IPS-NIHi11 (cell line): ENCODE results near the gene UBE2Z.

Experiments used
- DNase-seq: peaks from one replicate; pipeline ENCODE4 v3.0.0; 2012; ENCODE audit warnings: mixed read lengths, low spot score

UBE2Z gene

DNA sequence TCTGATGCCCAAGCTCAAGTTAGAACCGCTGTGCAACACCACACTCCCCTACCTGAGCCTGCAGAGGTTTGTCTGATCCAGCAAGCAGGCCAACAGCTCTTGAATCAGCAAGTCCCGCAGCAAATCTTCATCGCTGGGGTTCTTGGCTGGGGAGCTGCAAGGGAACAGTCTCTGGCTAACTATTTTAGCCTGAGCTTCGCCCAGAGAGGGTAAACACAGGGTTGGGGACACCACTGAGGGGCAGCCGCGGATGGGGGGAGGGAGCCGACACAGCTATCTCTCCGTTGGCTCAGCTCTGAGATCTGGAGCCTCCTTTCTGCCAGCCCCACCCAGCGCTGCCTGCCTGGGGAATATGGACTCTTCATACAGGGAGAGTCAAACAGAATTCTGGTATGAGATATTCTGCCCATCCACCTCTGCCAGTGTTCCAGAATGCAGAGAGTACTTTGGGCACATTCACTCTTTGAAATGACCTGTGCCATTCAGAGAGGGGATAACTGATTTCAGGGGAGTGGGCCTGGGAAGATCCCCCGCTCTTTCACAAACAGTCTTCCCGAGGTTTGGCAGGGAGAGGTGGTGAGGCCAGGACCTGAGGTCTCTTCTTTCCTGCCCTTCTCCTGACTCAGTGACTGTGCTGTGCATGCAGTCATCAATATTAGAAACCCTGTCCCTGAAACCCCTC is 52.8 kb downstream of the UBE2Z start:
- no peak for DNase-seq

DNA sequence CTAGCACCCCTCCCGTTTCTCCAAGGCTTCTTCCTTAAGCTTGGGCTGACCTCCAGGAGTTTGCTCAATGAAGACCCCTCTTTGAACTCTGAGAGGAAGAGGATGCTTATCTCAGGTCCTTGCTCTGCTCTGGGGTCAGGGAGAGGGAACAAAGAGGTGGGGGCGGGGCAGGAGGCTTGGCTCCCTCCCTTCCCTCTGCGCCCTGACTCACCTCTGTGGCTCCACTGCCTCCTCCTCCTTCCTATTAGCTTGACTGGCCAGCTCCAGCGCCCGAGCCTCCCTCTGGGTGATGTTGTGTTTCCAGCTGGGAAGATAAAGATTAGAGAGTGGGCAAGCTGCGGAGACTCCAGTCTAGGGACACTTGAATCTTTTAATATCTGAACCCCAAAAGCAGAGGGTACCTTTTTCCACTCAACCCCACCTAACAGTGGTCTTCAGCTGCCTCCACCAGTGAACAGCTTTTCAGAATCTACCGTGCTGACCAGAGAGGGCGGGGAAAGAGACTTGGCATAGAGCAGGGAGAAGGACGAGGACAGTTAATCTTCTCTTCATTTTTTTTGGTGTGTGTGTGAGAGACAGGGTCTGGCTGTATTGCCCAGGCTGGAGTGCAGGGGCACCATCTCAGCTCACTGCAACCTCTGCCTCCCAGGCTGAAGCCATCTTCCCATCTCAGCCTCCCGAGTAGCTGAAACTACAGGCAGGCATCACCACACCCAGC is 53.5 kb downstream of the UBE2Z start:
- peak; percentile 68 for DNase-seq

DNA sequence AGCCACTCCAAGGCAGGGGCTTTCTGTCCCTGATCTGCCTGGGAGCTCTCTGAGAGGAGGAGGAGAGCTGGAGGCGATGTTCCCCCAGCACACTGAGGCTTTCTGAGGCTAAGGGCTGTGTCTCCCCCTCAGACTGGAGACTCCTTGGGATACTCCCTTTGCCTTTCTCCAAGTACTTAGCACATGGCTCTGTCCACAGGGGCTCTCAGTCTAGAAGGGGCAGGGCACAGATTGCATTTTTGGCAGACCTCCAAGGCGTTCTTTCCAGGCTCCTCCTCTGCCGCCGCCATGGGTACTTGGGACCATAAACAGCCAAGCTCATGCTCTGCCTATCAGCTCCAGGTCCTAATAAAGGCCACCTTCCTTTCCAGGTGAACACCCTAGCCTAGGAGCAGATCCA is 62.0 kb downstream of the UBE2Z start:
- DNase-seq = no peak

GRCh38 chr17:48970865-48971687 is 62.9 kb downstream of the UBE2Z start:
- no peak for DNase-seq

DNA sequence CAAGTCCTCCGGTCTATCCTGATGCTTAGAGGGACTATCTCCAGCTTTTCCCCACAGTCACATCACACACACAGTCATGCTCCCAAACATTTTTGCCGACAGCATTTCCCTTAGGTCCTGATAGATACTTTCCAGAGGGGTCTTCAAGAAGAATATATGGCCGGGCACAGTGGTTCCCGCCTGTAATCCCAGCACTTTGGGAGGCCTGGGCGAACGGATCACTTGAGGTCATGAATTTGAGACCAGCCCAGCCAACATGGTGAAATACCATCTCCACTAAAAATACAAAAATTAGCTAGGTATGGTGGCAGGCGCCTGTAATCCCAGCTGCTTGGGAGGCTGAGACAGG is 64.5 kb downstream of the UBE2Z start:
- DNase-seq = no peak

DNA sequence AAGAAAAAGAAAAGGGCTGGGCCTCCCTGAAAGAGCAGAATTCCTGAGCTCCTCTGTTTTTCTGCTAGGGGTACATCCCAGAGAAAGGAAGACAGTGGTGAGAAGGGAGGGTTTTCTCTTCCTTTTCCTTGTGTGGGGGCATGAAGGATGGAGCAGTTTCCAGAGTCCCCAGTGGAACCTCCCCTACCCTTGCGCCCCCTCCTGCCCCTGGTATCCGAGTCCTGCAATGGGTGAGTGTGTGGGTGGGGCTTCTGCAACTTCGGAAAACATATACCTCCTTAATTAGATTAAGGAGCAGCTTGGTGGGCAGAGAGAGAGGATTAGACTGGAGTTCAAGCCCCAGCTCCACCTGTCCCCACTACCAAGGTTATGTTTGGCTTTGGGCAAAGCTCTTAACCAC is 65.6 kb downstream of the UBE2Z start:
- peak; percentile 23 for DNase-seq
